Measurements from ENCODE around the gene FILIP1L.

FILIP1L gene

GRCh38 chr3:100114413-100115030, at the start of gene FILIP1L:
FILIP1L (minus strand) TSS chr3:100114501.
- no peak for DNase-seq

- DNase-seq, result no peak
Observed at GRCh38 chr3:100163787-100164186, 49.5 kb upstream of the FILIP1L start.

GRCh38 chr3:100160521-100160920, 46.2 kb upstream of the FILIP1L start:
- no peak for DNase-seq

- DNase-seq, result no peak
Observed at GRCh38 chr3:100159331-100160153, 45.2 kb upstream of the FILIP1L start.

GRCh38 chr3:100158918-100159330, 44.6 kb upstream of the FILIP1L start:
- no peak for DNase-seq

- DNase-seq, result no peak
Observed at GRCh38 chr3:100157685-100158084, 43.4 kb upstream of the FILIP1L start.

- DNase-seq, result no peak
Observed at GRCh38 chr3:100155590-100155989, 41.3 kb upstream of the FILIP1L start.

- DNase-seq, result no peak
Observed at GRCh38 chr3:100155128-100155527, 40.8 kb upstream of the FILIP1L start.

GRCh38 chr3:100154171-100154570, 39.9 kb upstream of the FILIP1L start:
- no peak for DNase-seq

GRCh38 chr3:100151024-100151707, 36.9 kb upstream of the FILIP1L start:
- DNase-seq, result no peak

- no peak for DNase-seq
Observed at GRCh38 chr3:100150473-100150872, 36.2 kb upstream of the FILIP1L start.

GRCh38 chr3:100149713-100150415, 35.6 kb upstream of the FILIP1L start:
- no peak for DNase-seq

- DNase-seq, result no peak
Observed at GRCh38 chr3:100149130-100149529, 34.8 kb upstream of the FILIP1L start.

GRCh38 chr3:100144255-100144866, 30.1 kb upstream of the FILIP1L start:
- DNase-seq, result no peak

GRCh38 chr3:100141586-100141985, 27.3 kb upstream of the FILIP1L start:
- DNase-seq, result no peak

- no peak for DNase-seq
Observed at GRCh38 chr3:100140976-100141375, 26.7 kb upstream of the FILIP1L start.

- no peak for DNase-seq
Observed at GRCh38 chr3:100136921-100137320, 22.6 kb upstream of the FILIP1L start.

- DNase-seq, result no peak
Observed at GRCh38 chr3:100131241-100131640, 16.9 kb upstream of the FILIP1L start.

- DNase-seq, result no peak
Observed at GRCh38 chr3:100129941-100130340, 15.6 kb upstream of the FILIP1L start.

- DNase-seq, result no peak
Observed at GRCh38 chr3:100128565-100128964, 14.3 kb upstream of the FILIP1L start.

- no peak for DNase-seq
Observed at GRCh38 chr3:100127792-100128191, 13.5 kb upstream of the FILIP1L start.

GRCh38 chr3:100125161-100125938, 11.0 kb upstream of the FILIP1L start:
- no peak for DNase-seq

All from stimulated activated naive CD4-positive, alpha-beta T cell treated with Interleukin-2 at 50 U/mL for 16 hours (primary cell).